Smooth muscle cell (in vitro differentiated cells): Measurements from ENCODE around the gene LRRC8D. TPM values are rescaled to one million over a fixed set of nuclear protein-coding genes. Genes with fewer than 3 reads are reported as not detected.

Experiments
- DNase-seq: peaks from one replicate; lab custom pipeline; 2025; ENCODE audit not compliant: unreplicated experiment; lab: John Stamatoyannopoulos, UW
- H2AFZ ChIP-seq: fragments of 200-600 bp; sonication (generic); 2 replicates; pipeline ENCODE4 v1.6.0; 2016; ENCODE audit warnings: antibody characterized with exemption, low read depth, mild to moderate bottlenecking
- H3F3A ChIP-seq: fragments of 200-600 bp; sonication (generic); 2 replicates; pipeline ENCODE4 v1.6.0; 2017; ENCODE audit warnings: antibody characterized with exemption, low read depth
- H3K27ac ChIP-seq: fragments of 200-600 bp; sonication (generic); 2 replicates; pipeline ENCODE4 v1.5.1; 2016; ENCODE audit warnings: low read depth, mild to moderate bottlenecking
- H3K27me3 ChIP-seq: fragments of 200-600 bp; sonication (generic); 2 replicates; pipeline ENCODE4 v1.6.1; 2016; ENCODE audit warnings: low read depth, mild to moderate bottlenecking
- H3K36me3 ChIP-seq: fragments of 200-600 bp; sonication (generic); 2 replicates; pipeline ENCODE4 v1.5.1; 2016; ENCODE audit warnings: low read depth
- H3K4me1 ChIP-seq: fragments of 200-600 bp; sonication (generic); 2 replicates; pipeline ENCODE4 v1.5.1; 2016; ENCODE audit warnings: low read depth
- H3K4me2 ChIP-seq: fragments of 200-600 bp; sonication (generic); 2 replicates; pipeline ENCODE4 v1.6.0; 2016; ENCODE audit warnings: mild to moderate bottlenecking
- H3K4me3 ChIP-seq: fragments of 200-600 bp; sonication (generic); 2 replicates; pipeline ENCODE4 v1.5.1; 2016; ENCODE audit warnings: mild to moderate bottlenecking
- H3K79me2 ChIP-seq: fragments of 200-600 bp; sonication (generic); 2 replicates; pipeline ENCODE4 v1.6.0; 2016; ENCODE audit warnings: low read depth, mild to moderate bottlenecking
- H3K9ac ChIP-seq: fragments of 200-600 bp; sonication (generic); 2 replicates; pipeline ENCODE4 v1.6.0; 2016; ENCODE audit warnings: low read depth
- H3K9me3 ChIP-seq: fragments of 200-600 bp; sonication (generic); replicated peaks from 2 replicates; pipeline ENCODE4 v1.5.1; 2016; ENCODE audit warnings: low read depth
- H4K20me1 ChIP-seq: fragments of 200-600 bp; sonication (generic); 2 replicates; pipeline ENCODE4 v1.6.0; 2016; ENCODE audit warnings: low read depth
- whole genome bisulfite sequencing: methylation state at CpG from one replicate; pipeline ENCODE4 v1.1.7; 2016; ENCODE audit warnings: low lambda C conversion rate; 5-methylcytosine and 5-hydroxymethylcytosine counted together
- polyA plus RNA-seq: library from polyadenylated mRNA; unstranded; fragments of >200 nt; fragmentation: Nextera tagmentation; extraction: Ambion mirVana; gene quantifications from 2 replicates; pipeline ENCODE4 v1.2.1, GENCODE V29; 2016
- total RNA-seq: library from RNA; depleted of rRNA; stranded (reverse); fragments of >200 nt; gene quantifications from 2 replicates; pipeline ENCODE4 v1.2.3, GENCODE V29; 2014
- TF ChIP-seq, protein P1 (sequence below): fragments of 200-600 bp; sonication (generic); IDR thresholded peaks from 2 replicates; pipeline ENCODE4 v1.5.1; 2017; ENCODE audit warnings: borderline replicate concordance, mild to moderate bottlenecking, antibody characterized with exemption; ENCODE audit not compliant: insufficient read depth, poor library complexity, severe bottlenecking

Gene LRRC8D
- total and polyA plus RNA-seq, 2 experiments from 2014 or later, result 5.2 to 25.1 TPM

DNA sequence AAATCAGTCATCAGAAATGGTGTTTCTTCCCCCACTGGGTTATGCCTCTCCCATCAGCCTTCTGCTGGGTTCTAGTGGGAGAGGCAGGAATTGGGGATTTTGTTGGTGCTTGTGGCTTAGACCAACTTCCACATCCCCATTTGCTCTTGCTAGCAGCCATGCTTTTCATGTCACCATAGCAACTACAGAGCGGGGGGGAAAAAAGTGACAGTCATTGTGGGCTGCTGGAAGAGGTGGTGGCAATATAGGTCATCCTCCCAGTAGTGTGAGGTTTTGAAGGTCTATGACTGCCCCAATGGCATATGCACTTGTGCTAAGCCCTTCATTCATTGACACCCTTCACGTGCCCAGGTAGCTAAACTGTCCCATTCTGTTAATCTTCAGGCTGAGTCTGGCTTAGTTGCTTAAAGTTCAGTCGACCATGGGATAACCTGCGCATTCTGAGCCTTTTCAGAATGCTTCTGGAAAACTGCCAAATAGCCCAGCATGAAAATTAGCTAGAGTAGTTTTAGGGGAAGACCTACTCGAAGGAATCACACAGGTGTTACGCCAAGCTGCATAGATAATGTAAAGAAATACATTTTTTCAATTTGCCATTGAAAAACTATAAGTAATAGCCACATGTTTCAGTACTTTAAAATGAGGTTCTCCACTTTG, 120.4 kb downstream of the LRRC8D start:
- Histone ChIP-seq H3K4me2 (no peak overlapping the region), H3K4me3 (no peak overlapping the region), H3K9me3 (no peaks in the 10 kb centered on the region), H3K4me1 (peaks cover 32% of the 10 kb centered on the region), H3K9ac (no peak overlapping the region), H3K79me2 (no peaks in the 10 kb centered on the region), H3K27me3 (no peaks in the 10 kb centered on the region), H3F3A (peaks cover 8% of the 10 kb centered on the region), H3K36me3 (no peaks in the 10 kb centered on the region), H3K27ac (no peak overlapping the region), H2AFZ (no peak overlapping the region), H4K20me1 (no peaks in the 10 kb centered on the region)
- TF ChIP-seq, protein P1, sequence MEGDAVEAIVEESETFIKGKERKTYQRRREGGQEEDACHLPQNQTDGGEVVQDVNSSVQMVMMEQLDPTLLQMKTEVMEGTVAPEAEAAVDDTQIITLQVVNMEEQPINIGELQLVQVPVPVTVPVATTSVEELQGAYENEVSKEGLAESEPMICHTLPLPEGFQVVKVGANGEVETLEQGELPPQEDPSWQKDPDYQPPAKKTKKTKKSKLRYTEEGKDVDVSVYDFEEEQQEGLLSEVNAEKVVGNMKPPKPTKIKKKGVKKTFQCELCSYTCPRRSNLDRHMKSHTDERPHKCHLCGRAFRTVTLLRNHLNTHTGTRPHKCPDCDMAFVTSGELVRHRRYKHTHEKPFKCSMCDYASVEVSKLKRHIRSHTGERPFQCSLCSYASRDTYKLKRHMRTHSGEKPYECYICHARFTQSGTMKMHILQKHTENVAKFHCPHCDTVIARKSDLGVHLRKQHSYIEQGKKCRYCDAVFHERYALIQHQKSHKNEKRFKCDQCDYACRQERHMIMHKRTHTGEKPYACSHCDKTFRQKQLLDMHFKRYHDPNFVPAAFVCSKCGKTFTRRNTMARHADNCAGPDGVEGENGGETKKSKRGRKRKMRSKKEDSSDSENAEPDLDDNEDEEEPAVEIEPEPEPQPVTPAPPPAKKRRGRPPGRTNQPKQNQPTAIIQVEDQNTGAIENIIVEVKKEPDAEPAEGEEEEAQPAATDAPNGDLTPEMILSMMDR, result no peak
- no peak for DNase-seq
- 96% methylated on average over 6 of the region's 6 CpGs for WGBS

DNA sequence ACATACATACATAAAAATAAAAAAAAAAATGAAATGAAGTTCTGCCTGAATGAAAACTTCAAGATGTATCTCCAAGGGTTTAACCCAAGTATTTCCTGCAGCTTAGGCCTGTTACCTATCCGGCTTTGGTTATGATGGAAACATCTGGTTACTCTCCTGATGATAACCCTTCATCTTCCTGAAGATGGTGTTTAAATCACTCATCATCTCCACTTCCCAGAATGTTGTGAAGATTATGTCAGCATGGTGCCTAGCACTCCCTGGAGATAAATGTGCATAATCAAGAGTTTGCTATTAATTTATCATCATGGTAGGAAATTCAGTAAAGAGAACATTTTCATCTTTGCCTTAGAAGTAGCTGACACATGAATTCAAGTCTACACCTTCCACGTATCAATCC, 121.2 kb downstream of the LRRC8D start:
- Histone ChIP-seq H3K27ac (no peak overlapping the region), H3K36me3 (no peaks in the 10 kb centered on the region), H2AFZ (no peak overlapping the region), H3K4me2 (no peak overlapping the region), H3K9ac (no peak overlapping the region), H3K4me1 (peaks cover 32% of the 10 kb centered on the region), H3F3A (peaks cover 8% of the 10 kb centered on the region), H3K27me3 (no peaks in the 10 kb centered on the region), H3K4me3 (no peak overlapping the region), H3K79me2 (no peaks in the 10 kb centered on the region), H4K20me1 (no peaks in the 10 kb centered on the region), H3K9me3 (no peaks in the 10 kb centered on the region)
- 91% methylated on average over 2 of the region's 2 CpGs for WGBS
- TF ChIP-seq, protein P1, result no peak
- no peak for DNase-seq

DNA sequence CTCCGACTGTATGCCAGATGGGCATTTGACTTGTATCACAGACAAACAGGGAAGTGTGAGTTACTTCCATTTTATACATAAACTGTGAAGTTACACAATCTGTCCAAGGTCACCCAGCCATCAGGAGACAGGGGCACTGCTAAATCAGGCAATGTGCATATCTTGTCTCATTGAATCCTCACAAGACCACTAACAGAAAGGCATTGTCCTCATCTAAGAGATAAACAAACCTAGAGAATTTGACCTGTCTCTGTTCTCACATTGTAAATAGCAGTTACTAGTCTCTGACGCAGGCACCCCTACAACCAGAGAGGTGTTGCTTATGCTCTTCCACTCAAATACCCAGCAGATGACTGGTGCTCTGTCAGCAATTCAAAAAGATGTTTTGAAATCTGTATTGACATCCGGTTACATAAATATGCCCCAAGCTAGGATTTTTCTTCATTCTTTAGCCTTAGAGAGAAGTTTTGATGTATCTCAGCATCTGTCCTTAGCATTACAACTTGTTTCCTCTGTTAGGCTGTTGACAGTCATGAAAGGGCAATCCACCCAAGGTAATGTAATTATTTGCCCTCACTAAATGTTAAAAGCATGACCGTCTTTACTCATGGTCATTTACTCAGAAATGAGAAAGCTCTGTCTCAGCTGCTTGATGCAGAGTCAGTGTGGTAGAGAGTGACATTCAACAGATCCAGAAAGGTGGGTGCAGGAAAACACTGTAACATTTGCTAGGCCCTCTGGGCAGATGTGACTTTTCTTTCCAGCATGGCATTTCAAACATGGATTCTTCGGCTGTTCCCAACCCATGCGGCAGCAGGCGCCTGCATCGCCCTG, 122.2 kb downstream of the LRRC8D start:
- Histone ChIP-seq H2AFZ (no peak overlapping the region), H3K4me2 (no peak overlapping the region), H3K27me3 (no peaks in the 10 kb centered on the region), H3K4me3 (no peak overlapping the region), H3K27ac (peak overlapping the region; percentile 57), H3K79me2 (no peaks in the 10 kb centered on the region), H3K9ac (no peak overlapping the region), H3F3A (peaks cover 8% of the 10 kb centered on the region), H4K20me1 (no peaks in the 10 kb centered on the region), H3K36me3 (no peaks in the 10 kb centered on the region), H3K4me1 (peaks cover 30% of the 10 kb centered on the region), H3K9me3 (no peaks in the 10 kb centered on the region)
- DNase-seq, result no peak
- WGBS, result 68% methylated on average over 8 of the region's 8 CpGs
- TF ChIP-seq, protein P1, result no peak
